Measurements from ENCODE around the gene NCBP3.
"Not testable (repeated sequence)": the region's sequence is repeated elsewhere in the genome, so short reads cannot be mapped to it uniquely, and the experiment has no call there.

NCBP3 gene

GRCh38 chr17:3809135-3809534 lies 36.9 kb downstream of the NCBP3 start:
- DNase-seq = no peak

- DNase-seq = no peak
Measured at GRCh38 chr17:3808701-3809100, 37.3 kb downstream of the NCBP3 start.

GRCh38 chr17:3805581-3805980 lies 40.5 kb downstream of the NCBP3 start:
- DNase-seq = no peak

GRCh38 chr17:3804503-3804931 lies 41.5 kb downstream of the NCBP3 start:
- no peak for DNase-seq

GRCh38 chr17:3803308-3803640 lies 42.8 kb downstream of the NCBP3 start:
- no peak for DNase-seq

GRCh38 chr17:3802461-3803307 lies 43.4 kb downstream of the NCBP3 start:
- DNase-seq = no peak

GRCh38 chr17:3801792-3802191 lies 44.3 kb downstream of the NCBP3 start:
- no peak for DNase-seq

- no peak for DNase-seq
Measured at GRCh38 chr17:3801347-3801746, 44.7 kb downstream of the NCBP3 start.

- DNase-seq = no peak
Measured at GRCh38 chr17:3800362-3801271, 45.4 kb downstream of the NCBP3 start, which contains the start of gene ITGAE. ITGAE (minus strand) TSS chr17:3801188; CDS start chr17:3801144, 44 bp downstream.

- DNase-seq = no peak
Measured at GRCh38 chr17:3799181-3799945, 46.7 kb downstream of the NCBP3 start.

- no peak for DNase-seq
Measured at GRCh38 chr17:3798273-3799180, 47.5 kb downstream of the NCBP3 start.

- no peak for DNase-seq
Measured at GRCh38 chr17:3796822-3797170, 49.2 kb downstream of the NCBP3 start.

- no peak for DNase-seq
Measured at GRCh38 chr17:3796110-3796821, 49.8 kb downstream of the NCBP3 start.

GRCh38 chr17:3795390-3796102 lies 50.5 kb downstream of the NCBP3 start:
- peak; percentile 60 for DNase-seq

- peak; percentile 56 for DNase-seq
Measured at GRCh38 chr17:3794557-3795389, 51.3 kb downstream of the NCBP3 start.

GRCh38 chr17:3794152-3794551 lies 51.9 kb downstream of the NCBP3 start:
- not testable (repeated sequence) for DNase-seq

- not testable (repeated sequence) for DNase-seq
Measured at GRCh38 chr17:3793258-3793657, 52.8 kb downstream of the NCBP3 start.

GRCh38 chr17:3792481-3792880 lies 53.6 kb downstream of the NCBP3 start:
- no peak for DNase-seq

GRCh38 chr17:3788200-3788599 lies 57.8 kb downstream of the NCBP3 start:
- DNase-seq = no peak

GRCh38 chr17:3785323-3785722 lies 60.7 kb downstream of the NCBP3 start:
- not testable (repeated sequence) for DNase-seq

Measured in retina (tissue), 1 donor.